SU-DHL-6 (cell line): ENCODE results near the gene KSR2.

Experiments
- H2AFZ ChIP-seq: fragments of 200-600 bp; sonication (generic); 2 replicates; pipeline ENCODE4 v1.6.1; 2014; ENCODE audit warnings: low read depth, mild to moderate bottlenecking, moderate library complexity, mixed read lengths, antibody characterized with exemption, low read length; ENCODE audit not compliant: severe bottlenecking
- H3F3A ChIP-seq: fragments of 200-600 bp; shearing (Covaris generic); 2 replicates; pipeline ENCODE4 v1.6.0; 2016; ENCODE audit warnings: antibody characterized with exemption, mild to moderate bottlenecking; ENCODE audit not compliant: insufficient read depth
- H3K27ac ChIP-seq: fragments of 200-600 bp; sonication (generic); 2 replicates; pipeline ENCODE4 v1.5.1; 2016; ENCODE audit warnings: low read depth, mild to moderate bottlenecking, low read length, moderate library complexity, mixed read lengths
- H3K27me3 ChIP-seq: fragments of 200-600 bp; sonication (generic), shearing (Covaris generic); 2 replicates; pipeline ENCODE4 v1.6.0; 2014; ENCODE audit warnings: mild to moderate bottlenecking, low read length
- H3K36me3 ChIP-seq: fragments of 200-600 bp; sonication (generic); 2 replicates; pipeline ENCODE4 v1.6.1; 2014; ENCODE audit warnings: mild to moderate bottlenecking, low read length, mixed read lengths
- H3K4me2 ChIP-seq: fragments of 300-600, 200-600 bp; shearing (Covaris generic), sonication (generic); 2 replicates; pipeline ENCODE4 v1.6.0; 2014; ENCODE audit warnings: low read length, low read depth, mild to moderate bottlenecking; ENCODE audit not compliant: poor library complexity, severe bottlenecking
- H3K4me3 ChIP-seq: fragments of 200-600 bp; sonication (generic); 2 replicates; pipeline ENCODE4 v1.5.1; 2014; ENCODE audit warnings: antibody characterized with exemption, low read length, mild to moderate bottlenecking, mixed read lengths; ENCODE audit not compliant: insufficient read depth, poor library complexity, severe bottlenecking
- H3K79me2 ChIP-seq: fragments of 200-600 bp; sonication (generic); 2 replicates; pipeline ENCODE4 v1.6.1; 2014; ENCODE audit warnings: mild to moderate bottlenecking, low read length, moderate library complexity; ENCODE audit not compliant: insufficient read depth
- H3K9ac ChIP-seq: fragments of 200-600 bp; sonication (generic); 2 replicates; pipeline ENCODE4 v1.7.0; 2014; ENCODE audit warnings: mild to moderate bottlenecking, low read length
- H3K9me2 ChIP-seq: fragments of 200-600 bp; sonication (generic); replicated peaks from 2 replicates; pipeline ENCODE4 v1.6.1; 2014; ENCODE audit warnings: low read length; ENCODE audit not compliant: insufficient read depth
- H3K9me3 ChIP-seq: fragments of 200-600 bp; sonication (generic); 2 replicates; pipeline ENCODE4 v1.6.1; 2014; ENCODE audit warnings: low read length, mixed read lengths; ENCODE audit not compliant: insufficient read depth
- H4K20me1 ChIP-seq: fragments of 200-600 bp; sonication (generic); 2 replicates; pipeline ENCODE4 v1.6.1; 2014; ENCODE audit warnings: low read depth, mild to moderate bottlenecking, antibody characterized with exemption, low read length, moderate library complexity, mixed read lengths
- EZH2phosphoT487 ChIP-seq: fragments of 200-600 bp; sonication (generic), shearing (Covaris generic); conservative IDR thresholded peaks from 2 replicates; pipeline ENCODE4 v1.6.1; 2018; ENCODE audit warnings: mild to moderate bottlenecking, antibody characterized with exemption, low read length, moderate library complexity, mixed read lengths
- TF ChIP-seq, protein P1 (sequence below): fragments of 200-600 bp; sonication (generic); IDR thresholded peaks from one replicate; pipeline ENCODE4 v1.5.1; 2017; ENCODE audit warnings: antibody characterized with exemption, mild to moderate bottlenecking, low read length, moderate library complexity; ENCODE audit not compliant: insufficient read depth, poor library complexity, severe bottlenecking

KSR2 gene

DNA sequence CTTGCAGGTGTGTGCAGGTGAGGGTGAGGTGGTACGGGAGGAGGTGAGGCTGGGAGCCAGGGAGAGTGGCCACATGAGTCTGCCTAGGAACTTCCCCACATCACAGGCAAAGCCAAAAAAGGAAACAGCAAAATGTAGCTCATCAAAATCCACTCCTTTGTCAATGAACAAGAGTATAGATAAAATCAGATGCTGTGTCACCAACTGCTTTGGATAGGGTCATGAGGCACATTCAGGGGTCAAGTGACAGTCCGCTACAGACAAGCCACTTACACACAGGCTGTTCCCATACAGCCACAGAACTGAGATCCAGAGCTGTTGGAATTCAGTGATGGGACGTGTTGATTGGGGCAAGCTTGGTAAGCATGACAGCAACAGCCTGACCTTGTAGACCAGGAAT lies 507.1 kb downstream of the KSR2 start:
- Histone ChIP-seq H3K9me2 (no peaks in the 10 kb centered on the region), H3K27ac (no peak overlapping the region), H3F3A (no peaks in the 10 kb centered on the region), H3K9ac (no peak overlapping the region), H2AFZ (no peak overlapping the region), H3K36me3 (no peaks in the 10 kb centered on the region), H4K20me1 (no peaks in the 10 kb centered on the region), H3K79me2 (no peaks in the 10 kb centered on the region), H3K27me3 (no peaks in the 10 kb centered on the region), H3K9me3 (no peaks in the 10 kb centered on the region), H3K4me3 (no peak overlapping the region), H3K4me2 (no peak overlapping the region)
- no peak for TF ChIP-seq EZH2phosphoT487
- TF ChIP-seq, protein P1, sequence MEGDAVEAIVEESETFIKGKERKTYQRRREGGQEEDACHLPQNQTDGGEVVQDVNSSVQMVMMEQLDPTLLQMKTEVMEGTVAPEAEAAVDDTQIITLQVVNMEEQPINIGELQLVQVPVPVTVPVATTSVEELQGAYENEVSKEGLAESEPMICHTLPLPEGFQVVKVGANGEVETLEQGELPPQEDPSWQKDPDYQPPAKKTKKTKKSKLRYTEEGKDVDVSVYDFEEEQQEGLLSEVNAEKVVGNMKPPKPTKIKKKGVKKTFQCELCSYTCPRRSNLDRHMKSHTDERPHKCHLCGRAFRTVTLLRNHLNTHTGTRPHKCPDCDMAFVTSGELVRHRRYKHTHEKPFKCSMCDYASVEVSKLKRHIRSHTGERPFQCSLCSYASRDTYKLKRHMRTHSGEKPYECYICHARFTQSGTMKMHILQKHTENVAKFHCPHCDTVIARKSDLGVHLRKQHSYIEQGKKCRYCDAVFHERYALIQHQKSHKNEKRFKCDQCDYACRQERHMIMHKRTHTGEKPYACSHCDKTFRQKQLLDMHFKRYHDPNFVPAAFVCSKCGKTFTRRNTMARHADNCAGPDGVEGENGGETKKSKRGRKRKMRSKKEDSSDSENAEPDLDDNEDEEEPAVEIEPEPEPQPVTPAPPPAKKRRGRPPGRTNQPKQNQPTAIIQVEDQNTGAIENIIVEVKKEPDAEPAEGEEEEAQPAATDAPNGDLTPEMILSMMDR = no peak

GRCh38 chr12:117459229-117459628 lies 509.6 kb downstream of the KSR2 start:
- no peak overlapping the region for H3K9ac ChIP-seq
- no peaks in the 10 kb centered on the region for H3K9me2 ChIP-seq
- H2AFZ ChIP-seq = no peak overlapping the region
- no peak for TF ChIP-seq EZH2phosphoT487
- TF ChIP-seq, protein P1 = no peak
- H3K4me2 ChIP-seq = no peak overlapping the region
- H3K36me3 ChIP-seq = no peaks in the 10 kb centered on the region
- H3K4me3 ChIP-seq = no peak overlapping the region
- no peak overlapping the region for H3K27ac ChIP-seq
- no peaks in the 10 kb centered on the region for H3F3A ChIP-seq
- H4K20me1 ChIP-seq = no peaks in the 10 kb centered on the region
- no peaks in the 10 kb centered on the region for H3K79me2 ChIP-seq
- H3K27me3 ChIP-seq = no peaks in the 10 kb centered on the region
- no peaks in the 10 kb centered on the region for H3K9me3 ChIP-seq

DNA sequence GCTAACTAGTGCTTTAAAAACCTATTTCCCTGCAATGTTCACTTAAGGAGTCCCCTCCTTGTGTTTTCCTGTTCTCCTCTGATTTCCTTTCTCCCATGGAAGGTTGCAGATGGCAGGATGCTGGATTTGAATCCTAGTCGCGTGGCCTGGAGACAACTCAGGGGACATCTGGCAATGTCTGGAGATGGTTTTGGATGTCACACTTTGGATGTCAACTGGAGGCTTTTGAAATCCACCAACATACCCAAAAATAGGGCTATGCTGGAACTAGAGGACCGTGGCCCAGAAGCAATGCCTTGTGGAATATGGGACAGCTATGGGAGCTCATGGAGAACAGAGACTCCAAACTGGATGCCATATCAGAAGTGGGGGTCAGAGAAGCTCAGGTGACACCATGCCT lies 511.6 kb downstream of the KSR2 start:
- Histone ChIP-seq H3K9me2 (no peaks in the 10 kb centered on the region), H3K9ac (no peak overlapping the region), H3K79me2 (no peaks in the 10 kb centered on the region), H3K9me3 (no peaks in the 10 kb centered on the region), H3F3A (no peaks in the 10 kb centered on the region), H3K4me2 (no peak overlapping the region), H3K4me3 (no peak overlapping the region), H3K27me3 (no peaks in the 10 kb centered on the region), H2AFZ (no peak overlapping the region), H3K36me3 (no peaks in the 10 kb centered on the region), H4K20me1 (no peaks in the 10 kb centered on the region), H3K27ac (no peak overlapping the region)
- TF ChIP-seq, protein P1 = no peak
- no peak for TF ChIP-seq EZH2phosphoT487

DNA sequence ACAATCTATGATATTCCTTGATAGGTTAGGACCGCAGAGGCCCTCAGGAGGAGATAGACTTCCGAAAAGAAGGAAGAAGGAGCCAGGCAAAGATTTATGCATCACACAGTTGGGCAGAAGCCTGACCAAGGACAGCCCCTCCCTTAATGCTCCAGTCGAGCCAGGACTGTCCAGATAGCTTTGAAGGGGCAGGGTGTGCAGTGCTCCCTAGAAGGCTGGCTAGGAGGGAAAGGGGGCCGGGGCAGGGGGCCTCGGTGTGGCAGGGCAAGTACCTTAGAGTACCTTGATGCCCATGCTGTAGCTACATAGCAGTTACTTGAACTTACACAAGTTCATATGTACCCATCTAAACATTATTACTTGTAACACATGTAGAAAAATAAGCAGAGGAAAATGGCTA lies 512.7 kb downstream of the KSR2 start:
- no peaks in the 10 kb centered on the region for H3F3A ChIP-seq
- TF ChIP-seq, protein P1 = no peak
- TF ChIP-seq EZH2phosphoT487 = no peak
- no peak overlapping the region for H3K4me3 ChIP-seq
- no peaks in the 10 kb centered on the region for H3K27me3 ChIP-seq
- no peaks in the 10 kb centered on the region for H4K20me1 ChIP-seq
- H3K9ac ChIP-seq = no peak overlapping the region
- no peaks in the 10 kb centered on the region for H3K36me3 ChIP-seq
- no peaks in the 10 kb centered on the region for H3K9me3 ChIP-seq
- no peak overlapping the region for H3K4me2 ChIP-seq
- no peaks in the 10 kb centered on the region for H3K9me2 ChIP-seq
- no peaks in the 10 kb centered on the region for H3K79me2 ChIP-seq
- no peak overlapping the region for H3K27ac ChIP-seq
- no peak overlapping the region for H2AFZ ChIP-seq
